Measurements from ENCODE around the gene RAD50. TPM values are rescaled to one million over a fixed set of nuclear protein-coding genes. Genes with fewer than 3 reads are reported as not detected.

Gene RAD50
- total RNA-seq, 1 experiment from 2014 or later: 11.4 TPM

- DNase-seq: no peak
- no peaks in the 10 kb centered on the region for H3K36me3 ChIP-seq (replicated peaks; ENCODE audit: control insufficient read depth, insufficient read depth, low read length)
- no peaks in the 10 kb centered on the region for H3K27me3 ChIP-seq (ENCODE audit: control insufficient read depth, insufficient read depth, low read length)
- no peak overlapping the region for H3K4me3 ChIP-seq (ENCODE audit: insufficient read depth, low read depth, low read length)
Observed at GRCh38 chr5:132692632-132692967, 135.8 kb downstream of the RAD50 start.

Other genes with a start within 250 kb of the RAD50 start
- gene SLC22A5, start 187.3 kb upstream of the RAD50 start, total RNA-seq (2014; rRNA removed; shearing (Covaris generic)): 0.76 and 1.6 TPM in 2 replicates
- 4.5 and 6.5 TPM in 2 replicates for gene IRF1, start 66.2 kb upstream of the RAD50 start, total RNA-seq (2014; rRNA removed; shearing (Covaris generic))
- not detected in 2 replicates for gene IL5, start 13.5 kb upstream of the RAD50 start, total RNA-seq (2014; rRNA removed; shearing (Covaris generic))
- gene IL13, start 101.2 kb downstream of the RAD50 start, total RNA-seq (2014; rRNA removed; shearing (Covaris generic)): not detected in 2 replicates
- gene IL4, start 117.0 kb downstream of the RAD50 start, total RNA-seq (2014; rRNA removed; shearing (Covaris generic)): not detected in 2 replicates
- 2.7 and 3.2 TPM in 2 replicates for gene KIF3A, start 180.6 kb downstream of the RAD50 start, total RNA-seq (2014; rRNA removed; shearing (Covaris generic))
- 0.07 and 0.18 TPM in 2 replicates for gene CCNI2, start 190.4 kb downstream of the RAD50 start, total RNA-seq (2014; rRNA removed; shearing (Covaris generic))
- 10.5 and 12.4 TPM in 2 replicates for gene SEPTIN8, start 220.3 kb downstream of the RAD50 start, total RNA-seq (2014; rRNA removed; shearing (Covaris generic))

All from H7 (cell line).